Activated CD4-positive, alpha-beta T cell treated with anti-CD3 and anti-CD28 coated beads for 24 hours (primary cell): Measurements from ENCODE around the gene PRSS53.

Source experiments
- DNase-seq, 2 donors: peaks; one replicate each; pipeline ENCODE4 v3.0.0-alpha.2; 2020; ENCODE audit warnings: low read depth in 2 of 2

PRSS53 gene

DNA sequence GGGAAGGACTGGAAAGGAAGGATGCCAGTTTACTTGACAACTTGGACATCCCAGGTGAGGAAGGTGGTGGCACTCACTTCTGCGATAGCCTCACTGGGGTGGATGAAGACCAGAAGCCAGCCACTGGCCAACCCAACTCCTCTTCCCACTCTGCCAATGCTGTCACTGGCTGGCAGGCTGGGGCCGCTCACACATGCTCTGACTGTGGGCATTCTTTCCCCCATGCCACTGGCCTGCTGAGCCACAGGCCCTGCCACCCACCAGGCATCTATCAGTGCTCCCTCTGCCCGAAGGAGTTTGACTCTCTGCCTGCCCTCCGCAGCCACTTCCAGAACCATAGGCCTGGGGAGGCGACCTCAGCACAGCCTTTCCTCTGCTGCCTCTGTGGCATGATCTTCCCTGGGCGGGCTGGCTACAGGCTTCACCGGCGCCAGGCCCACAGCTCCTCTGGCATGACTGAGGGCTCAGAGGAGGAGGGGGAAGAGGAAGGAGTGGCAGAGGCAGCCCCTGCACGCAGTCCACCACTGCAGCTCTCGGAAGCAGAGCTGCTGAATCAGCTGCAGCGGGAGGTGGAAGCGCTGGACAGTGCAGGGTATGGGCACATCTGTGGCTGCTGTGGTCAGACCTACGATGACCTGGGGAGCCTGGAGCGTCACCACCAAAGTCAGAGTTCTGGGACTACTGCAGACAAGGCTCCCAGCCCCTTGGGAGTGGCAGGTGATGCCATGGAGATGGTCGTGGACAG, 10.0 kb downstream of the PRSS53 start:
- no peak for DNase-seq

GRCh38 chr16:31077592-31078396, 10.9 kb downstream of the PRSS53 start:
- DNase-seq: no peak

DNA sequence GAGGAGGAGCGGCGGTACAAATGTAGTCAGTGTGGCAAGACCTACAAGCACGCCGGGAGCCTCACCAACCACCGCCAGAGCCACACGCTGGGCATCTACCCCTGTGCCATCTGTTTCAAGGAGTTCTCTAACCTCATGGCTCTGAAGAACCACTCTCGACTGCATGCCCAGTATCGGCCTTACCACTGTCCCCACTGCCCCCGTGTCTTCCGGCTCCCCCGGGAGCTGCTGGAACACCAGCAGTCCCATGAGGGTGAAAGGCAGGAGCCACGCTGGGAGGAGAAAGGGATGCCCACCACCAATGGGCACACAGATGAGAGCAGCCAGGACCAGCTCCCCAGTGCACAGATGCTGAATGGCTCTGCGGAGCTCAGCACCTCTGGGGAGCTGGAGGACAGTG, 11.7 kb downstream of the PRSS53 start:
- no peak for DNase-seq

DNA sequence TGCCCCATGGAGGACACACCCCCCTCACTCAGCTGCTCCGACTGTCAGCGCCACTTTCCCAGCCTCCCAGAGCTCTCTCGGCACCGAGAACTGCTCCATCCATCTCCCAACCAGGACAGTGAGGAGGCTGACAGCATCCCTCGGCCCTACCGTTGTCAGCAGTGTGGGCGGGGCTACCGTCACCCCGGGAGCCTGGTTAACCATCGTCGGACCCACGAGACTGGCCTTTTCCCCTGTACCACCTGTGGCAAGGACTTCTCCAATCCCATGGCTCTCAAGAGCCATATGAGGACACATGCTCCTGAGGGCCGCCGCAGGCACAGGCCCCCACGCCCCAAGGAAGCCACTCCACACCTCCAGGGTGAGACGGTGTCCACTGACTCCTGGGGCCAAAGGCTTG, 12.4 kb downstream of the PRSS53 start:
- no peak for DNase-seq

- DNase-seq: no peak
These were observed 13.9 kb downstream of the PRSS53 start for GRCh38 chr16:31074814-31075183.

DNA sequence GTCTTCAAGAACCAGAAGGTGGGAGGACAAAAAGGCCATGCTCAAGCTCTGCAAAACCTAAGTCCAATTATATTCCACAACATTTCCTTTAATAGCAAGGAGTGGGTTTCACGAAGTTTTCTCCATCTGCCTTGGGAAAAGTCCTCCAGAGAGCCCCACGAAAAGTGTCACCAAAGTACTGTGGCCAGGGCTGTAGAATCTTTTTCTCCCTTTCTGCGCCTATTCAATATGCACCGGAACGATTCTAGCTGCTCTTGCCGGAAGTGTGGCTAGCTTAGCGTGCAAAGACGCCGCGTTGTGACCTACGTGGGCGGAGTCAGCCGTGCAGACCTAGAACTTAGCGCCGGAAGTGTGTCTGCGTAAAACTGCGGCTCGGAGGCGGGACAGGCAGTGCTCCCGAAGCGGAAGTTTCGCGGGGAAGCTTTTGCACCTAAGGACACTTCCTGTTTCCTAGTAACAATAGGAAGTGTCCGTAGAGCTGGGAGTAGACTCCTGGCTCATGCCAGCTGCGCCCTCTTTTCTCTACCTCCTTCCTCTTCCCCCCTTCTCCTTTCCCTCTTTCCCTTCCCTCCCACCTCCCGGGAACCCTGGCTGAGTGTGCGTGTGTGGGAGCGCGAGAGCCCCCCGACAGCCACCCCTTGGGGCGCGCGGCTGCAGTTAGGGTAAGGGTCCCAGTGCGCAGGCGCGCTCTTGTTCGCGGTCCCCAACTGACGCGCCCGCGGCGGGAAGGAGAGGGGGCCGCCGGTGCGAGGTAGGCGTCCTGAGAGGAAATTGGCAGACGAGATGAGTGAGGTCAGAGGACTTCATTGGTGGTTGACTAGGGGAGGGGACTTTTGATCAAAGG, 14.6 kb downstream of the PRSS53 start, which contains the start of the genes ZNF646 and ZNF668:
TSS of gene ZNF646 (plus strand) at position 453 of the 844 bp plus-strand sequence. CDS start 1,903 bp downstream, outside the sequence.
TSS of gene ZNF668 (minus strand) at position 271 of the 844 bp plus-strand sequence. CDS start 9,781 bp downstream, outside the sequence.
- peak; percentile 91 to 97 for DNase-seq

- DNase-seq: peak; percentile 83 to 85
These were observed 15.4 kb downstream of the PRSS53 start for GRCh38 chr16:31073142-31073969.

- no peak for DNase-seq
These were observed 16.1 kb downstream of the PRSS53 start for GRCh38 chr16:31072540-31073141.

DNA sequence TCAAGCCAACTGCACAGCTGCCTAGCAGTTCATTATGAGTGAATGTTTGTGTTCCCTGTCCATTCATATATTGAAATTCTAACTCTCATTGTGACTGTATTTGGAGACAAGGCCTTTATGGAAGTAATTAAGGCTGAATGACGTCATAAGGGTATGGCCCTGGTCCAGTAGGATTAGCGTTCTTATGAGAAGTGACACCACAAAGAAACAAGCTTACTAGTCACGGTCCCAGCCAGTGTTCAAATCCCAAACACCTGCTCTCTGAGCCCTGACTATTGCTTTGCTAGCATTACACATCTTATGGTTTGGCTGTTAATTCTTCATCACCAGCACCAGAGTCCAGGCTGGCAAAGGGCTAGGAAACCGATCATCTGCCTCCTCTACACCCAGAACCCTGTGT, 16.9 kb downstream of the PRSS53 start:
- DNase-seq: no peak

DNA sequence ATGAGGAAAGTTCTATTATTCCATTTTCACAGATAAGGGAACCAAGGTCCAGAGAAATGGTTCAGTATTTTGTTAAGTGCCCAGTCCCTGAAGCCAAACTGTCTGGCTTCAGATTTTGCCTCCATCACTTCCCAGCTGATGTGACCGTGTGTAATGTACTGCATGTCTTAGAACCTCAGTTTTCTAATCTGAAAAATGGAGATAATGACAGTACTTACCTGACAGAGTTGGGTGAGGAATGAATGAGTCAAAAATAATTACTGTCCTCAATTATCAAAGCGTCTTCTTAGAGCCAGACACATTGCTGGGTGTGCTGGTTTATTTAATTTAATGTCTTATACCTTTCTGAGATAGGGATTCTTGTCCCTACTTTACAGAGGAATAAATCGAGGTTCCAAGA, 21.4 kb downstream of the PRSS53 start:
- no peak for DNase-seq

DNA sequence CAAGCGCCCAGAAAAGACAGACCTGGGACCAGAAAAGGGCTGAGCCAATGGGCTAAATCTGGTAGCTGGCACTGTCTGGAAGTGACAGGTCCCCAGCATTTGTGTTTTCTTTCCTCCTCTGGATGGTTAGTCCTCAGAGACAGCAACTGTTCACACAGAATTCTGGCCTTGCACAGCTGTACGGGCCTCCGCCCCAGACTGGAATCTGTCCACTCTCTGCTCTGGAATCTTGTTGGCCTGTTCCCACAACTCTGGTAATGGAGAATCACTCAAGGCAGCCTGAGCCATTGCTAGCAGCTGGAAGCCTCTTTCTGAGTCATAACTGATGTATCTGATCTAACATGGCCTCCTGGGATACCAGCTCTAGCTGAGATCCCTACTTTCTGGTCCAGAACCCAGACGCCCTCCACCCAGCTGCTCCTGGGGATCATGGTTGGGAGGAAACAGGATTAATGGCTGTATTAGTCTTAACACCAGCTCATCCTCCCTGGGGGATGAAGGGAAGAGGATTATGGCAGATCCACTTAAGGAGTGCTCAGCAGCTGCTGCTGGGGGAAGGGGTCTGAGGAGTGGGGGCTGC, 23.8 kb downstream of the PRSS53 start:
- no peak for DNase-seq

- DNase-seq: no peak
These were observed 24.7 kb downstream of the PRSS53 start for GRCh38 chr16:31063843-31064611.

DNA sequence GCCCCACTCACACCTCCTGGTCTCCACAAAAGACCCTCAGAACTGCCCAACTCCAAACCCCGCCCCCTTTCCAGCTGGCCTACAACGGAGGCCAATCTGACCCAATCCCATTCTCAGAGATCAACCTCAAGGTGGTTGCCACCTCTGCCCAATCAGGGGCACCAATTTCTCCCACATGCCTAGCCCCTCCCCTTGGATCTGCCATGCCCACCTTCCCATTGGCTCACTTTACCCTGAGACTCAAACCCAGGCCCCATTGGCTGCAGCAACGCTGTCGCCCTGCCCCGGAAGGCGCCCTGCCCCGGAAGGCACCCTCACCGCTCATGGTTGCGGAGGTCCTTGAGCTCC, 25.3 kb downstream of the PRSS53 start:
- DNase-seq: no peak

- DNase-seq: no peak
These were observed 26.8 kb downstream of the PRSS53 start for GRCh38 chr16:31061813-31062440.

- DNase-seq: no peak
These were observed 27.5 kb downstream of the PRSS53 start for GRCh38 chr16:31061126-31061812.

GRCh38 chr16:31055613-31056012, 33.1 kb downstream of the PRSS53 start:
- DNase-seq: no peak

DNA sequence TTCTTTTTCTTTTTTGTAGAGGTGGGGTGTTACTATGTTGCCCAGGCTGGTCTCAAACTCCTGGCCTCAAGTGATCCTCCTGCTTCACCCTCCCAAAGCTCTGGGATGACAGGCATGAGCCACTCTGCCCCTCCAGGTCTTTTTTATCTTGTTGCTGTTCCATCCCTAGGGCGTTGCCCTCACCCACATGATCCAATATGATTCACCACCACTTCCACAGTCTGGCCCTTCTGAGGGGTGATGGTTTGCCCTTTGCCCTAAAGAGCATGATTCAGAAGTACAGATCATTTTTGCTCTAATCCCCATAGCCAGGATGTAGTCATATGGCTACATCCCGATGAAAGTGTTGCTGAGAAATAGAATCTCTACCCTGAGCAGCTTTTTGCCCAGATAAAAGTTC, 36.6 kb downstream of the PRSS53 start:
- no peak for DNase-seq

- no peak for DNase-seq
These were observed 38.3 kb downstream of the PRSS53 start for GRCh38 chr16:31050280-31051030.
